SK-N-SH treated with all-trans-retinoic acid at 6 μM for 48 hours (cell line): ENCODE data around the gene AOPEP.

Experiments
- ATAC-seq: fragments of 200-7000 bp; cut with Tn5 transposase; 3 replicates; pipeline ENCODE4 v1.9.1; 2020; ENCODE audit warnings: mild to moderate bottlenecking, moderate library complexity
- ARNTL ChIP-seq: fragments of 450-650 bp; formaldehyde crosslinking; IDR thresholded peaks from 2 replicates; pipeline ENCODE4 v1.5.0; 2020; ENCODE audit warnings: low read depth, mild to moderate bottlenecking, moderate library complexity, borderline replicate concordance
- BACH2 ChIP-seq: fragments of 250-450 bp; sonication (Bioruptor Pico); IDR thresholded peaks from 2 replicates; pipeline ENCODE4 v1.9.0; 2021; ENCODE audit warnings: mild to moderate bottlenecking, borderline replicate concordance
- CSDC2 ChIP-seq: fragments of 250-450 bp; sonication (Bioruptor Pico); IDR thresholded peaks from 2 replicates; pipeline ENCODE4 v1.5.0; 2020; ENCODE audit warnings: mild to moderate bottlenecking, moderate library complexity
- CSRNP3 ChIP-seq: fragments of 250-450 bp; sonication (Bioruptor Pico); IDR thresholded peaks from 2 replicates; pipeline ENCODE4 v1.5.1; 2021; ENCODE audit warnings: mild to moderate bottlenecking, moderate library complexity
- ESRRG ChIP-seq: fragments of 250-450 bp; sonication (Bioruptor Pico); IDR thresholded peaks from 2 replicates; pipeline ENCODE4 v1.6.1; 2021; ENCODE audit warnings: mild to moderate bottlenecking
- GLIS3 ChIP-seq: fragments of 250-450 bp; sonication (Bioruptor Pico); IDR thresholded peaks from 2 replicates; pipeline ENCODE4 v1.5.0; 2020; ENCODE audit warnings: mild to moderate bottlenecking, moderate library complexity
- ISL1 ChIP-seq: fragments of 250-450 bp; sonication (Bioruptor Pico); IDR thresholded peaks from 2 replicates; pipeline ENCODE4 v2.1.2; 2022; ENCODE audit warnings: mild to moderate bottlenecking, moderate library complexity
- OSR1 ChIP-seq: fragments of 250-450 bp; sonication (Bioruptor Pico); IDR thresholded peaks from 2 replicates; pipeline ENCODE4 v1.8.0; 2022; ENCODE audit warnings: moderate library complexity, mild to moderate bottlenecking, inconsistent platforms
- PPARA ChIP-seq: fragments of 250-450 bp; sonication (Bioruptor Pico); IDR thresholded peaks from 2 replicates; pipeline ENCODE4 v1.5.0; 2020; ENCODE audit warnings: mild to moderate bottlenecking, borderline replicate concordance
- RARB ChIP-seq: fragments of 250-450 bp; sonication (Bioruptor Pico); IDR thresholded peaks from 2 replicates; pipeline ENCODE4 v1.8.0; 2021; ENCODE audit warnings: mild to moderate bottlenecking, moderate library complexity
- SNAI2 ChIP-seq: fragments of 250-450 bp; sonication (Bioruptor Pico); IDR thresholded peaks from 2 replicates; pipeline ENCODE4 v1.5.0; 2020; ENCODE audit warnings: mild to moderate bottlenecking, moderate library complexity
- TCF4 ChIP-seq: fragments of 250-450 bp; sonication (Bioruptor Pico); IDR thresholded peaks from 2 replicates; pipeline ENCODE4 v1.8.0; 2021; ENCODE audit warnings: mild to moderate bottlenecking, moderate library complexity, borderline replicate concordance
- TOX ChIP-seq: fragments of 250-450 bp; sonication (Bioruptor Pico); IDR thresholded peaks from 2 replicates; pipeline ENCODE4 v1.8.0; 2021; ENCODE audit warnings: mild to moderate bottlenecking, moderate library complexity, borderline replicate concordance
- TSHZ2 ChIP-seq: fragments of 250-450 bp; sonication (Bioruptor Pico); IDR thresholded peaks from 2 replicates; pipeline ENCODE4 v1.5.0; 2020; ENCODE audit warnings: mild to moderate bottlenecking, moderate library complexity
- ZC3H10 ChIP-seq: fragments of 250-450 bp; sonication (Bioruptor Pico); IDR thresholded peaks from 2 replicates; pipeline ENCODE4 v1.5.1; 2021; ENCODE audit warnings: mild to moderate bottlenecking, moderate library complexity
- ZFP3 ChIP-seq: fragments of 250-450 bp; sonication (Bioruptor Pico); IDR thresholded peaks from 2 replicates; pipeline ENCODE4 v1.5.0; 2020; ENCODE audit warnings: mild to moderate bottlenecking, moderate library complexity
- ZFP30 ChIP-seq: fragments of 450-650 bp; formaldehyde crosslinking; IDR thresholded peaks from 2 replicates; pipeline ENCODE4 v1.5.0; 2022; ENCODE audit warnings: mild to moderate bottlenecking, moderate library complexity
- ZNF70 ChIP-seq: fragments of 450-650 bp; formaldehyde crosslinking; IDR thresholded peaks from 2 replicates; pipeline ENCODE4 v1.5.0; 2020; ENCODE audit warnings: mild to moderate bottlenecking, moderate library complexity
- TF ChIP-seq, protein P1 (sequence below): fragments of 250-450 bp; sonication (Bioruptor Pico); IDR thresholded peaks from 2 replicates; pipeline ENCODE4 v1.8.0; 2020; ENCODE audit warnings: mild to moderate bottlenecking, moderate library complexity, borderline replicate concordance
- TF ChIP-seq, protein P2 (sequence below): fragments of 250-450 bp; sonication (Bioruptor Pico); IDR thresholded peaks from 2 replicates; pipeline ENCODE4 v1.8.0; 2021; ENCODE audit warnings: low read depth, mild to moderate bottlenecking, moderate library complexity, borderline replicate concordance
- TF ChIP-seq, protein P3 (sequence below): fragments of 250-450 bp; sonication (Bioruptor Pico); IDR thresholded peaks from 2 replicates; pipeline ENCODE4 v1.5.1; 2020; ENCODE audit warnings: low read depth, mild to moderate bottlenecking, moderate library complexity

Gene AOPEP

GRCh38 chr9:94909965-94910730, 183.6 kb downstream of the AOPEP start:
- TF ChIP-seq, protein P1, sequence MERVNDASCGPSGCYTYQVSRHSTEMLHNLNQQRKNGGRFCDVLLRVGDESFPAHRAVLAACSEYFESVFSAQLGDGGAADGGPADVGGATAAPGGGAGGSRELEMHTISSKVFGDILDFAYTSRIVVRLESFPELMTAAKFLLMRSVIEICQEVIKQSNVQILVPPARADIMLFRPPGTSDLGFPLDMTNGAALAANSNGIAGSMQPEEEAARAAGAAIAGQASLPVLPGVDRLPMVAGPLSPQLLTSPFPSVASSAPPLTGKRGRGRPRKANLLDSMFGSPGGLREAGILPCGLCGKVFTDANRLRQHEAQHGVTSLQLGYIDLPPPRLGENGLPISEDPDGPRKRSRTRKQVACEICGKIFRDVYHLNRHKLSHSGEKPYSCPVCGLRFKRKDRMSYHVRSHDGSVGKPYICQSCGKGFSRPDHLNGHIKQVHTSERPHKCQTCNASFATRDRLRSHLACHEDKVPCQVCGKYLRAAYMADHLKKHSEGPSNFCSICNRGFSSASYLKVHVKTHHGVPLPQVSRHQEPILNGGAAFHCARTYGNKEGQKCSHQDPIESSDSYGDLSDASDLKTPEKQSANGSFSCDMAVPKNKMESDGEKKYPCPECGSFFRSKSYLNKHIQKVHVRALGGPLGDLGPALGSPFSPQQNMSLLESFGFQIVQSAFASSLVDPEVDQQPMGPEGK: no peak
- TF ChIP-seq TOX (CRISPR knock-in tag) (no peak), CSDC2 (no peak), ESRRG (CRISPR knock-in tag) (no peak), RARB (no peak), TSHZ2 (CRISPR knock-in tag) (no peak), ZFP30 (CRISPR knock-in tag) (no peak), PPARA (CRISPR knock-in tag) (no peak), SNAI2 (CRISPR knock-in tag) (no peak), CSRNP3 (CRISPR knock-in tag) (no peak), ZFP3 (CRISPR knock-in tag) (no peak), BACH2 (CRISPR knock-in tag) (no peak), ISL1 (CRISPR knock-in tag) (no peak), ARNTL (CRISPR knock-in tag) (no peak), OSR1 (CRISPR knock-in tag) (no peak), ZC3H10 (no peak), ZNF70 (CRISPR knock-in tag) (no peak), GLIS3 (CRISPR knock-in tag) (no peak)
- TF ChIP-seq, protein P2, sequence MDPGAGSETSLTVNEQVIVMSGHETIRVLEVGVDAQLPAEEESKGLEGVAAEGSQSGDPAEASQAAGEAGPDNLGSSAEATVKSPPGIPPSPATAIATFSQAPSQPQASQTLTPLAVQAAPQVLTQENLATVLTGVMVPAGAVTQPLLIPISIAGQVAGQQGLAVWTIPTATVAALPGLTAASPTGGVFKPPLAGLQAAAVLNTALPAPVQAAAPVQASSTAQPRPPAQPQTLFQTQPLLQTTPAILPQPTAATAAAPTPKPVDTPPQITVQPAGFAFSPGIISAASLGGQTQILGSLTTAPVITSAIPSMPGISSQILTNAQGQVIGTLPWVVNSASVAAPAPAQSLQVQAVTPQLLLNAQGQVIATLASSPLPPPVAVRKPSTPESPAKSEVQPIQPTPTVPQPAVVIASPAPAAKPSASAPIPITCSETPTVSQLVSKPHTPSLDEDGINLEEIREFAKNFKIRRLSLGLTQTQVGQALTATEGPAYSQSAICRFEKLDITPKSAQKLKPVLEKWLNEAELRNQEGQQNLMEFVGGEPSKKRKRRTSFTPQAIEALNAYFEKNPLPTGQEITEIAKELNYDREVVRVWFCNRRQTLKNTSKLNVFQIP: no peak
- TF ChIP-seq, protein P3, sequence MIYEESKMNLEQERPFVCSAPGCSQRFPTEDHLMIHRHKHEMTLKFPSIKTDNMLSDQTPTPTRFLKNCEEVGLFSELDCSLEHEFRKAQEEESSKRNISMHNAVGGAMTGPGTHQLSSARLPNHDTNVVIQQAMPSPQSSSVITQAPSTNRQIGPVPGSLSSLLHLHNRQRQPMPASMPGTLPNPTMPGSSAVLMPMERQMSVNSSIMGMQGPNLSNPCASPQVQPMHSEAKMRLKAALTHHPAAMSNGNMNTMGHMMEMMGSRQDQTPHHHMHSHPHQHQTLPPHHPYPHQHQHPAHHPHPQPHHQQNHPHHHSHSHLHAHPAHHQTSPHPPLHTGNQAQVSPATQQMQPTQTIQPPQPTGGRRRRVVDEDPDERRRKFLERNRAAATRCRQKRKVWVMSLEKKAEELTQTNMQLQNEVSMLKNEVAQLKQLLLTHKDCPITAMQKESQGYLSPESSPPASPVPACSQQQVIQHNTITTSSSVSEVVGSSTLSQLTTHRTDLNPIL (CRISPR knock-in tag): no peak

GRCh38 chr9:94911211-94911610, 184.7 kb downstream of the AOPEP start:
- TF ChIP-seq, protein P1: no peak
- no peak for TF ChIP-seq ZFP30 (CRISPR knock-in tag)
- TF ChIP-seq, protein P2: no peak
- TF ChIP-seq PPARA (CRISPR knock-in tag): no peak
- no peak for TF ChIP-seq BACH2 (CRISPR knock-in tag)
- no peak for TF ChIP-seq ARNTL (CRISPR knock-in tag)
- TF ChIP-seq CSRNP3 (CRISPR knock-in tag): no peak
- no peak for TF ChIP-seq TCF4 (CRISPR knock-in tag)
- TF ChIP-seq TOX (CRISPR knock-in tag): no peak
- TF ChIP-seq ZNF70 (CRISPR knock-in tag): no peak
- no peak for TF ChIP-seq GLIS3 (CRISPR knock-in tag)
- TF ChIP-seq, all 23 proteins: peak for 0
- no peak for ATAC-seq

More at GRCh38 chr9:94909965-94910730, 183.6 kb downstream of the AOPEP start:
- no peak for ATAC-seq
